Right cardiac atrium (tissue), 5 donors: ENCODE data around the gene CHD2. TPM values are rescaled to one million over a fixed set of nuclear protein-coding genes. Genes with fewer than 3 reads are reported as not detected.
A peak's percentile ranks its signal among the peaks of the same experiment; 100 is the strongest.

ENCODE experiments used
- ATAC-seq, 2 donors: fragments of 200-7000 bp; cut with Tn5 transposase; one replicate each; pipeline versions ENCODE4 v1.8.0 to v1.9.1; 2020; ENCODE audit warnings: moderate library complexity in 2 of 2, mild to moderate bottlenecking in 1 of 2
- DNase-seq, 3 donors: peaks; one replicate each; pipeline ENCODE4 v3.0.0-alpha.2; 2020
- H3K27ac ChIP-seq: one replicate; pipeline ENCODE4 v1.5.1; 2013; ENCODE audit warnings: mild to moderate bottlenecking, low read length, control low read depth, moderate library complexity
- H3K27me3 ChIP-seq: one replicate; pipeline ENCODE4 v1.6.1; 2013; ENCODE audit not compliant: control insufficient read depth, insufficient read depth
- H3K4me1 ChIP-seq: one replicate; pipeline ENCODE4 v1.6.1; 2013; ENCODE audit warnings: low read length; ENCODE audit not compliant: control insufficient read depth, insufficient read depth
- H3K4me3 ChIP-seq: one replicate; pipeline ENCODE4 v1.5.1; 2013; ENCODE audit warnings: low read length, control low read depth
- H3K9me3 ChIP-seq: one replicate; pipeline ENCODE4 v1.6.1; 2013; ENCODE audit warnings: low read length; ENCODE audit not compliant: control insufficient read depth
- WGBS: extraction: QIAGEN DNeasy Blood & Tissue Kit; methylation state at CpG from one replicate; pipeline ENCODE4 v1.1.7; 2013; 5-methylcytosine and 5-hydroxymethylcytosine counted together
- intact Hi-C, 4 donors: fragments of 100-400 bp; cut with DNase I; formaldehyde crosslinking; loops; one replicate each; pipeline versions ENCODE4 v1.11.0 to v1.14.0; 2022 to 2023
- polyA plus RNA-seq: library from polyadenylated mRNA; stranded (reverse); fragments of 200-250 nt; gene quantifications from one replicate; pipeline ENCODE4 v1.2.3, GENCODE V29; 2013
- total RNA-seq, 4 donors: library from RNA; stranded (reverse); fragmentation: NEBNext Ultra II Directional; extraction: Animal tissue kit (Norgen Biotek cat#: 25700); gene quantifications; one replicate each; pipeline ENCODE4 v1.2.1, GENCODE V29; 2021
- donor health status: healthy with polysubstance abuse.
- donor health status: DM: no; HTN: yes; CAD: no.
- donor health status: DM: no; HTN: no; CAD: no.
- donor health status: DM: no; HTN: yes; CAD: no; lungs with severe emphysema.
- donor health status: DM: yes; HTN: yes; CAD: no.

CHD2 gene
- total and polyA plus RNA-seq, 5 donors, result 28.4 to 83.6 (median 64.3) TPM

DNA sequence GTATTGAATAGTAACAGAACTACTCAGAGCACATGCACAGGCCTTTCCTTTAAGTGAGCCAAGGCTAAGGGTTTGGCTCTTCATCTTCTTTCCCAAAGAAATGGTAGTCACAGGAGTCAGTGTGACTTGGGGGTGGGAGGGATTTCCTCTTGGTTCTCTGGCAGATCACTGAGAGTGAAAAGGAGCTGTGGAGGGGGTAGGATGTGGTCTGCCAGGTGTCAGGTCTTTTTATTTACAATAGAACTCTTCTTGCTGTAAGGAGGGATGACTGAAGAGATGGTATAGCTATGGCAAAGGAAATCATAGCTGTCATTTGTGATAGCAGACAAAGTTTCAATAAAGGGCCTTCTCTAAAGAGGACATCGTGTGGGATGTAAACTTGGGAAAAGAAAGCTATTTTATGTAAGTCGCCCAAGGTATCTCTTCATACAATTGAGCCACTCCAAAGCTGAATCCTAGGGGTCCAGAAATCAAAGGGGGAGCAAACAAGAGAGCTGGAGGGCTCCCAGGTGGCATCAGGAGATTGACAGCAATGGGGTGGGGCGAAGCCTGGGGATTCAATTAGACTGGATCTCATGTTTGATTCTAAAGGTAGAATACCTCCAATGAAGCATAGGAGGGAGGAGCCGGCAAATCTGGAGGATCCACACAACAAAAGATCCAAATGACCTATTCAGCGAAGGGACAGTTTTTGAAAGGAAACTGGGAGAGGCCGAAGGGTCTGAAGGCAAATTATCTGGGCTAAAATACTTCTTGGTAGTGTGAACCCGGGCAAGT lies 20.0 kb upstream of the CHD2 start:
- Histone ChIP-seq H3K9me3 (no peaks in the 10 kb centered on the region), H3K4me1 (peaks cover 9% of the 10 kb centered on the region), H3K27me3 (no peaks in the 10 kb centered on the region), H3K27ac (no peak overlapping the region), H3K4me3 (no peak overlapping the region)
- WGBS, result 90% methylated on average over 7 of the region's 7 CpGs
- intact Hi-C loops, result loop anchor here in 3 of 4 donors (5.0 kb wide), 2 partner anchors 48 to 73 kb away; no protein-coding TSS in a partner anchor
- DNase-seq (no peak), ATAC-seq (no peak)

DNA sequence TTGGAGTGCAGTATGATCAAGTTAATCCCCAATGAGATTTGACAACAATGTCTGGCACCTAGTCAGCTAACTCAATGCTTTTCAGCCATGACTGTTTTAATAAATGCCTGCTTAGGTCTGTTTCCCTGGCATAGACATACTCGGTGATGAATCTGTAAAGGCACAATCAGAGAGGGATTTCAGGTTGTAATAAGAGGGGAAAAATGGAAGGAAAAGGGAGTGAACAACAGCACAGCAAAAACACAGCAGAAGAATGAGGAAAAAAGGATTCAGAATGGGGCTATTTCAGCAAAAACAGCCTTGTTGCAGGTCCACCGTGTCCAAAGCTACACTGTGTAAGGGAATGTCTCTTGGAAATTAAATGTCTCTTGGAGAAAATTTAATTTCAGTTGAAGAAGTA lies 19.3 kb upstream of the CHD2 start:
- no peak for DNase-seq
- Histone ChIP-seq H3K4me1 (peaks cover 9% of the 10 kb centered on the region), H3K4me3 (no peak overlapping the region), H3K27me3 (no peaks in the 10 kb centered on the region), H3K27ac (peak overlapping the region; percentile 93), H3K9me3 (no peaks in the 10 kb centered on the region)
- intact Hi-C loops, result loop anchor here in 3 of 4 donors (5.0 kb wide), 2 partner anchors 48 to 73 kb away; no protein-coding TSS in a partner anchor
- no peak for ATAC-seq
- WGBS, result 36% methylated on average over 2 of the region's 2 CpGs

GRCh38 chr15:92881211-92881754 lies 18.8 kb upstream of the CHD2 start:
- Histone ChIP-seq H3K4me3 (peak overlapping the region; percentile 43), H3K27me3 (no peaks in the 10 kb centered on the region), H3K27ac (peak overlapping the region; percentile 93), H3K4me1 (peaks cover 9% of the 10 kb centered on the region), H3K9me3 (no peaks in the 10 kb centered on the region)
- WGBS, result 29% methylated on average over 7 of the region's 7 CpGs
- intact Hi-C loops, result loop anchor here in 3 of 4 donors (5.0 kb wide), 2 partner anchors 49 to 74 kb away; no protein-coding TSS in a partner anchor
- ATAC-seq, result no peak
- DNase-seq, result no peak

- Histone ChIP-seq H3K4me1 (peaks cover 9% of the 10 kb centered on the region), H3K27me3 (no peaks in the 10 kb centered on the region), H3K27ac (peak overlapping the region; percentile 93), H3K9me3 (no peaks in the 10 kb centered on the region), H3K4me3 (peak overlapping the region; percentile 43)
- DNase-seq (peak; percentile 98 to 99 (median 99)), ATAC-seq (peak; percentile 96 to 97)
- intact Hi-C loops, result loop anchor here (2.0 to 5.0 kb wide), 4 partner anchors 49 to 75 kb away; no protein-coding TSS in a partner anchor
- WGBS, result 7% methylated on average over 41 of the region's 41 CpGs
Measured at GRCh38 chr15:92881802-92882696, 18.1 kb upstream of the CHD2 start.

- ATAC-seq (peak in 1 of 2 donors; percentile 95), DNase-seq (peak in 1 of 3 donors; percentile 21)
- H3K27me3 ChIP-seq, result no peaks in the 10 kb centered on the region
- intact Hi-C loops, result loop anchor here (2.0 to 5.0 kb wide), 4 partner anchors 50 to 75 kb away; no protein-coding TSS in a partner anchor
- no peaks in the 10 kb centered on the region for H3K9me3 ChIP-seq
- H3K4me3 ChIP-seq, result peak overlapping the region; percentile 94
- H3K4me1 ChIP-seq, result peaks cover 9% of the 10 kb centered on the region
- peak overlapping the region; percentile 94 for H3K27ac ChIP-seq
- under 1% methylated on average over 61 of the region's 67 CpGs for WGBS
Measured at GRCh38 chr15:92882697-92883162, 17.4 kb upstream of the CHD2 start.

GRCh38 chr15:92883163-92883875 lies 16.8 kb upstream of the CHD2 start:
- Histone ChIP-seq H3K9me3 (no peaks in the 10 kb centered on the region), H3K4me1 (peaks cover 9% of the 10 kb centered on the region), H3K4me3 (peak overlapping the region; percentile 94), H3K27ac (peak overlapping the region; percentile 94), H3K27me3 (no peaks in the 10 kb centered on the region)
- ATAC-seq (peak in 1 of 2 donors; percentile 5), DNase-seq (peak; percentile 39 to 75 (median 74))
- intact Hi-C loops, result loop anchor here (2.0 to 5.0 kb wide), 4 partner anchors 51 to 76 kb away; no protein-coding TSS in a partner anchor
- WGBS, result under 1% methylated on average over 53 of the region's 53 CpGs

DNA sequence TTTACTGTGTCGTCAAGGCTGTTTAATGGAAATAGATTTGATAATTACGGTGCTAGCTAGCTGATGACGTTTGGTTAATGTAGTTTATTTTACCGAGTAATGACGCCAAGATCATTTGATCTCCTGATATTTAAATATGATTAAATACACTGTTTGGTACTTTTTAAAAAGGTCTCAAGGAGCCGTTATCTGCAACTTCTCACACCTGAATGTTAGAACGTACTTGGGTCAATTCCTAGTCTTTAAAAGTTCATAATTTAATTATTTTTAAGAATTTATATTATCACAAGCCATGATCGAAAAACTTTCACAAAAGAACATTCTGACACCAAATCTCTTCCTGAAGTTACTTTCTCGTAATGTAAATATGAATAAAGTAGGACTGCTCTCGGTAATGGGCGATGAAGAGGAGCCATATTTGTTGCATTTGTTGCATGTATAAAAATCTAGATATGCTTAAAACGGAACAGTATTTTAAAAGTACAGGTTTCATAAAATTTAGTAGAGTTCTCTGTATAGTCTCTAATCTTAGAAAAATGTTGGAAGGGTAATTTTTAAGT lies 16.2 kb upstream of the CHD2 start:
- Histone ChIP-seq H3K4me3 (peak overlapping the region; percentile 94), H3K27me3 (no peaks in the 10 kb centered on the region), H3K27ac (no peak overlapping the region), H3K9me3 (no peaks in the 10 kb centered on the region), H3K4me1 (peaks cover 9% of the 10 kb centered on the region)
- WGBS, result under 1% methylated on average over 12 of the region's 12 CpGs
- DNase-seq (no peak), ATAC-seq (no peak)
- intact Hi-C loops, result loop anchor here (2.0 to 5.0 kb wide), 4 partner anchors 51 to 77 kb away; no protein-coding TSS in a partner anchor

GRCh38 chr15:92884436-92885223 lies 15.5 kb upstream of the CHD2 start:
- no peak overlapping the region for H3K27ac ChIP-seq
- intact Hi-C loops, result loop anchor here in 3 of 4 donors (5.0 kb wide), 3 partner anchors 52 to 77 kb away; no protein-coding TSS in a partner anchor
- no peaks in the 10 kb centered on the region for H3K27me3 ChIP-seq
- H3K4me1 ChIP-seq, result peaks cover 9% of the 10 kb centered on the region
- H3K4me3 ChIP-seq, result peak overlapping the region; percentile 94
- DNase-seq (no peak), ATAC-seq (no peak)
- H3K9me3 ChIP-seq, result no peaks in the 10 kb centered on the region
- 1% methylated on average over 6 of the region's 6 CpGs for WGBS
